ENCODE measurements around the gene HOXC10. TPM values are rescaled to one million over a fixed set of nuclear protein-coding genes. Genes with fewer than 3 reads are reported as not detected.

The HOXC10 gene
- total and polyA plus RNA-seq, 2 donors from 2014 or later = 49.7 to 50.7 TPM

DNA sequence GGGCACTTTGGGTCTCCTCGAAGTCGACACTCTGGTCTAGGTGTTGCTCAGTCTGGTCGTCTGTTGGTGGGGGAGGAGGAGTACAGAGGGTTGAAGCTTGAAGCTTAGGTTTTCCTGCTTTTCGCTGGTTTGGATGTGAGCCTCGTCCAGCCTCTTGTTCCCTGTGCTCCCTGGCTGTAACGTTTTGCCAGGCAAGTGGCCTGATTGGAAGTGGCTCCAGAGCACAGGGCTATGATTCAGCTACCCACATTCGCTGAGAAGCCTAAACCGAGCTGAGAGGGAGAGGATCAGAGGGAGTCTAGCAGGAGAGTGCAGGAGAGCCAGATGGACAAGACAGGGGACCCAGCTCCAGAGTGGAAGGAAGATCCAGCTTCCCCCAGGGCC is 6.1 kb downstream of the HOXC10 start:
- Histone ChIP-seq H3K27ac (ENCODE audit: low read depth in 2 of 2, low read length in 2 of 2) (peak overlapping the region; percentile 68 to 72), H3K4me1 (ENCODE audit: control insufficient read depth in 2 of 3, insufficient read depth in 2 of 3, low read depth in 1 of 3, low read length in 3 of 3) (peaks cover 0 to 33% (median 20%) of the 10 kb centered on the region in 3 donors), H3K9me3 (ENCODE audit: control insufficient read depth in 2 of 3, insufficient read depth in 1 of 3, low read length in 3 of 3) (no peaks in the 10 kb centered on the region), H3K4me3 (ENCODE audit: low read length in 3 of 3) (peak overlapping the region; percentile 39 to 86 (median 63)), H3K36me3 (ENCODE audit: control insufficient read depth in 2 of 3, insufficient read depth in 3 of 3, low read length in 3 of 3) (no peaks in the 10 kb centered on the region), H3K9ac (ENCODE audit: low read length in 3 of 3) (peak overlapping the region; percentile 45 to 75 (median 62)), H3K27me3 (ENCODE audit: control insufficient read depth, insufficient read depth, low read length) (peaks cover 5% of the 10 kb centered on the region)
- FAIRE-seq = no peak
- TF ChIP-seq, protein P1, sequence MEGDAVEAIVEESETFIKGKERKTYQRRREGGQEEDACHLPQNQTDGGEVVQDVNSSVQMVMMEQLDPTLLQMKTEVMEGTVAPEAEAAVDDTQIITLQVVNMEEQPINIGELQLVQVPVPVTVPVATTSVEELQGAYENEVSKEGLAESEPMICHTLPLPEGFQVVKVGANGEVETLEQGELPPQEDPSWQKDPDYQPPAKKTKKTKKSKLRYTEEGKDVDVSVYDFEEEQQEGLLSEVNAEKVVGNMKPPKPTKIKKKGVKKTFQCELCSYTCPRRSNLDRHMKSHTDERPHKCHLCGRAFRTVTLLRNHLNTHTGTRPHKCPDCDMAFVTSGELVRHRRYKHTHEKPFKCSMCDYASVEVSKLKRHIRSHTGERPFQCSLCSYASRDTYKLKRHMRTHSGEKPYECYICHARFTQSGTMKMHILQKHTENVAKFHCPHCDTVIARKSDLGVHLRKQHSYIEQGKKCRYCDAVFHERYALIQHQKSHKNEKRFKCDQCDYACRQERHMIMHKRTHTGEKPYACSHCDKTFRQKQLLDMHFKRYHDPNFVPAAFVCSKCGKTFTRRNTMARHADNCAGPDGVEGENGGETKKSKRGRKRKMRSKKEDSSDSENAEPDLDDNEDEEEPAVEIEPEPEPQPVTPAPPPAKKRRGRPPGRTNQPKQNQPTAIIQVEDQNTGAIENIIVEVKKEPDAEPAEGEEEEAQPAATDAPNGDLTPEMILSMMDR (IDR thresholded peaks at IDR 0.05; ENCODE audit: borderline replicate concordance, extremely low read depth, insufficient read depth) = no peak
- intact Hi-C loops (cut with DNase I) = no loop called here
- DNase-seq = peak in 1 of 5 donors; percentile 82

DNA sequence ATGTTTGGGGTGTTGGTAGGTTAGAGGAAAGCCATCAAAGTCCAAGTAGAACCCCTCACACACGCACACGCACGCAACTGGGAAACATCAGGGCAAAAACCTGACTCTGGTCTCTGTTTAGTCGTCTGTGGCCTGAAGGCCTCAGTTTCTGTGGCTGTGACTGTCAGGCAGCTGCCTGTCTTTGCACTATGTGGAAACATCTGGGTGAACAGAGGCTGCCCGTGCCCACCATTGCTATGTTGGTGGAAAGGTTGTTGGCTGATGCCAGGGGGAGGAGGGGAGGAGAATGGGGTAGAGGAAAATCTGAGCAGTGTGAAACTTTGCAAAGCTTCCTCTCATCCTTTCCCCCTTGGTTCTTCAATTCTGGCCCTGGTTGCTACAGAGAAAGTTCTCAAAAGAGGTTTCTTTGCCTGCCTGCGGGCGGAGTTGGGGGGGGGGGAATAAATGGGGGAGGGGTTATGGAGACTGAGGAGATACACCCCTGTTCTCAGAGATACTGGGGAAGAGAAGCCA is 7.5 kb downstream of the HOXC10 start:
- TF ChIP-seq, protein P1 (IDR thresholded peaks at IDR 0.05; ENCODE audit: borderline replicate concordance, extremely low read depth, insufficient read depth) = no peak
- H3K4me1 ChIP-seq (ENCODE audit: control insufficient read depth in 2 of 3, insufficient read depth in 2 of 3, low read depth in 1 of 3, low read length in 3 of 3) = peaks cover 0 to 31% (median 24%) of the 10 kb centered on the region in 3 donors
- peaks cover 4% of the 10 kb centered on the region for H3K27me3 ChIP-seq (ENCODE audit: control insufficient read depth, insufficient read depth, low read length)
- peak overlapping the region; percentile 68 to 71 for H3K27ac ChIP-seq (ENCODE audit: low read depth in 2 of 2, low read length in 2 of 2)
- peak overlapping the region in 2 of 3 donors; percentile 26 to 86 for H3K4me3 ChIP-seq (ENCODE audit: low read length in 3 of 3)
- intact Hi-C loops (cut with DNase I) = no loop called here
- no peak for DNase-seq
- no peaks in the 10 kb centered on the region for H3K36me3 ChIP-seq (ENCODE audit: control insufficient read depth in 2 of 3, insufficient read depth in 3 of 3, low read length in 3 of 3)
- no peaks in the 10 kb centered on the region for H3K9me3 ChIP-seq (ENCODE audit: control insufficient read depth in 2 of 3, insufficient read depth in 1 of 3, low read length in 3 of 3)
- FAIRE-seq = no peak
- H3K9ac ChIP-seq (ENCODE audit: low read length in 3 of 3) = peak overlapping the region in 2 of 3 donors; percentile 59 to 95

DNA sequence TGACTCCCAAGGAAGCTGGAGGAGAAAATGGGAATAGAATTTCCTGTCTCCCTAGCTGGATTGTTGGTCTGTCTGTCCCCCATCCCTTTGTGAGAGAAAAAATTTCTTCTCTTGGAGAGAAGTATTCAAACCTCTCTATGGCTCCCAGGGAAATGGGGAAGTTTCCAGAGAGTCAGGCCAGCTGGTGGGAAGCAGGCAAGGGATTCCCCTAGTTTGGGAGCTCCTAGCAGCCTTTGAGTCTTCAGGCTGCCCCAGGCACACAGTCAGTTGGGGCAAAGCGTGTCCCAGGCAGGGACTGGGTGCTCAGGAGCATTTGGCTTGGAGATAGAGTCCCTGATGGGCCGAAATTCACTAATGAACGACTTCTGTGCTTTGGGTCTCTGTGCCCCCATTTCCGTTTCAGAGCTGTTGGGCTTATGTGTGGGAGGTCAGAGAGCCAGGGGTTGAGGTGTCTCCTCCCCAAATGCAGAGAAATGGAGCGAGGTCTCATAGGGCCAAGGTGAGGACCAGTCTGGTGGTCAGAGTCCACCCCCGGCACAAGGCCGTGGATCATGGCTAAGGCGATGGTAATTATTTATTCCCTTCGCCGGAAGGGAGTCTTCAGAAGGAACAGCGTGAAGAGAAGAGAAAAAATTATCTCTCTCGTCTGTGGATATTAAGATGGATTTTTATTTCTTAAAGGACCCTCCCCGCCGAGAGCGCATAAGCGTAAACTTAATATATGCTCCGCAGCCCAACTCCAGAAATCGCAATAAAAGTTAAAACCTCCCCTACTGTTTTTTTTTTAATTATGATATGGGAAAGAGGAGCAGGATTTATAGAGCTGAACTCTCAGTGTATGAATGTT is 8.4 kb downstream of the HOXC10 start:
- Histone ChIP-seq H3K36me3 (ENCODE audit: control insufficient read depth in 2 of 3, insufficient read depth in 3 of 3, low read length in 3 of 3) (no peaks in the 10 kb centered on the region), H3K27ac (ENCODE audit: low read depth in 2 of 2, low read length in 2 of 2) (peak overlapping the region; percentile 87 to 93), H3K9ac (ENCODE audit: low read length in 3 of 3) (peak overlapping the region; percentile 52 to 95 (median 59)), H3K9me3 (ENCODE audit: control insufficient read depth in 2 of 3, insufficient read depth in 1 of 3, low read length in 3 of 3) (no peaks in the 10 kb centered on the region), H3K27me3 (ENCODE audit: control insufficient read depth, insufficient read depth, low read length) (peaks cover 3% of the 10 kb centered on the region), H3K4me1 (ENCODE audit: control insufficient read depth in 2 of 3, insufficient read depth in 2 of 3, low read depth in 1 of 3, low read length in 3 of 3) (peaks cover 0 to 27% (median 21%) of the 10 kb centered on the region in 3 donors), H3K4me3 (ENCODE audit: low read length in 3 of 3) (peak overlapping the region; percentile 36 to 88 (median 58))
- FAIRE-seq (no peak), DNase-seq (peak in 1 of 5 donors; percentile 73)
- intact Hi-C loops (cut with DNase I) = no loop called here
- TF ChIP-seq, protein P1 (IDR thresholded peaks at IDR 0.05; ENCODE audit: borderline replicate concordance, extremely low read depth, insufficient read depth) = no peak

Data from kidney (tissue), 14 donors.